ENCODE data around the gene PYCR2.
"Not testable (repeated sequence)": the region's sequence is repeated elsewhere in the genome, so short reads cannot be mapped to it uniquely, and the experiment has no call there.

Gene PYCR2

GRCh38 chr1:225941187-225941941 lies 17.3 kb upstream of the PYCR2 start, which contains the start of gene LEFTY2:
Gene LEFTY2, minus strand, starts transcription at chr1:225941220. Its CDS starts 80 bp downstream, at chr1:225941140.
- Histone ChIP-seq H3K4me1 (ENCODE audit: insufficient read depth, low read length) (peaks cover 17% of the 10 kb centered on the region), H3K9ac (ENCODE audit: low read depth, low read length) (peak within 1 kb of the TSS; percentile 21; the same call in 1 of the 2 replicates), H3K36me3 (ENCODE audit: insufficient read depth, low read depth, low read length) (no peaks in the 10 kb centered on the region), H3K27ac (ENCODE audit: low read length) (no peak within 1 kb of the TSS), H3K4me3 (ENCODE audit: low read length) (no peak within 1 kb of the TSS), H3K9me3 (ENCODE audit: insufficient read depth, low read depth, low read length) (no peaks in the 10 kb centered on the region), H3K27me3 (ENCODE audit: insufficient read depth, low read length) (peaks cover 53% of the 10 kb centered on the region)

- no peak overlapping the region for H3K4me3 ChIP-seq (ENCODE audit: low read length)
- no peak overlapping the region for H3K9ac ChIP-seq (ENCODE audit: low read depth, low read length)
Observed at GRCh38 chr1:225940385-225941151, 16.5 kb upstream of the PYCR2 start.

GRCh38 chr1:225939939-225940310 lies 15.9 kb upstream of the PYCR2 start:
- H3K36me3 ChIP-seq (ENCODE audit: insufficient read depth, low read depth, low read length); H3K4me1 ChIP-seq (ENCODE audit: insufficient read depth, low read length); H3K9ac ChIP-seq (ENCODE audit: low read depth, low read length); H3K9me3 ChIP-seq (ENCODE audit: insufficient read depth, low read depth, low read length); H3K4me3 ChIP-seq (ENCODE audit: low read length); H3K27ac ChIP-seq (ENCODE audit: low read length): not testable (repeated sequence)
- peaks cover 41% of the 10 kb centered on the region for H3K27me3 ChIP-seq (ENCODE audit: insufficient read depth, low read length)

More at GRCh38 chr1:225940385-225941151, 16.5 kb upstream of the PYCR2 start:
- Histone ChIP-seq H3K9me3 (ENCODE audit: insufficient read depth, low read depth, low read length) (no peaks in the 10 kb centered on the region), H3K27ac (ENCODE audit: low read length) (no peak overlapping the region), H3K4me1 (ENCODE audit: insufficient read depth, low read length) (peaks cover 10% of the 10 kb centered on the region), H3K27me3 (ENCODE audit: insufficient read depth, low read length) (peaks cover 46% of the 10 kb centered on the region), H3K36me3 (ENCODE audit: insufficient read depth, low read depth, low read length) (no peaks in the 10 kb centered on the region)

DNA sequence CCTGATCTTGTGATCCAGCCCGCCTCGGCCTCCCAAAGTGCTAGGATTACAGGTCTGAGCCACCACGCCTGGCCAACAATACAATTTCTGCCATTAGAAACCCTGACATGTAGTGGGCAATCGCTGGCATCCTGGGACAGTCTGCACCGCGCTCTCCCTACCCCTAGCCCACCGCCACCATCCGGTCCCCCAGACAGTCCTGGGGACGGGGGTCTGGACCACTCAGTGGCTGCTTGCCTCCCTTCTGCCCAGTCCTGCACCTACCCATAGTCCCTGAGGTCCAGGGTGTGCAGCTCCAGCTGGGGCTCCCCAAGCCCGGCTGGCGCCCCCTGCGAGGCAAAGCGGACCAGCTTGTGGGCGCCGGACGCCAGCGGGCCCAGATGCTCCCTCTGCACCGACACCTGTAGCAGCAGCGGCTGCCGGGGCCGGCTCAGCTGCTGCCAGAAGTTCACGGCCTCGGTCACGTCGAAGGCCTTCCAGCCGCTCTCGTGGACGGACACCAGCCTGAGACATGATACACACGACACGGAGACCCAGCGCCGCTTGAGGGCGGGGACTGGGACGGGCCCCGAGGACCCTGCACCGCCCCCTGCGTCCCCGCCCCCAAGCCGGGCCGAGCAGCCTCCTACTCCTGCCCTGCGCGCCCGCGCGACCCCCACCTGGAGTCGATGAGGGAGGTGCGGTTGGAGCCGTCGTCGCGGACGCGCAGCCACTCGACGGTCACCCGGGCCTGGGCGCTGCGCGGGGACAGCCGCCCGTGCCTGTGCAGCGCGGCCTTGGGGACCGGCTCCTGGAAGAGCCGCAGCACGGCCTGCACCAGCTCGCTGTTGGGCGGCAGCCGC lies 15.3 kb upstream of the PYCR2 start:
- not testable (repeated sequence) for H3K36me3 ChIP-seq (ENCODE audit: insufficient read depth, low read depth, low read length); H3K27ac ChIP-seq (ENCODE audit: low read length); H3K9me3 ChIP-seq (ENCODE audit: insufficient read depth, low read depth, low read length); H3K9ac ChIP-seq (ENCODE audit: low read depth, low read length); H3K4me1 ChIP-seq (ENCODE audit: insufficient read depth, low read length)
- Histone ChIP-seq H3K4me3 (ENCODE audit: low read length) (peak overlapping the region; percentile 57; the same call in 1 of the 2 replicates), H3K27me3 (ENCODE audit: insufficient read depth, low read length) (peaks cover 35% of the 10 kb centered on the region)

DNA sequence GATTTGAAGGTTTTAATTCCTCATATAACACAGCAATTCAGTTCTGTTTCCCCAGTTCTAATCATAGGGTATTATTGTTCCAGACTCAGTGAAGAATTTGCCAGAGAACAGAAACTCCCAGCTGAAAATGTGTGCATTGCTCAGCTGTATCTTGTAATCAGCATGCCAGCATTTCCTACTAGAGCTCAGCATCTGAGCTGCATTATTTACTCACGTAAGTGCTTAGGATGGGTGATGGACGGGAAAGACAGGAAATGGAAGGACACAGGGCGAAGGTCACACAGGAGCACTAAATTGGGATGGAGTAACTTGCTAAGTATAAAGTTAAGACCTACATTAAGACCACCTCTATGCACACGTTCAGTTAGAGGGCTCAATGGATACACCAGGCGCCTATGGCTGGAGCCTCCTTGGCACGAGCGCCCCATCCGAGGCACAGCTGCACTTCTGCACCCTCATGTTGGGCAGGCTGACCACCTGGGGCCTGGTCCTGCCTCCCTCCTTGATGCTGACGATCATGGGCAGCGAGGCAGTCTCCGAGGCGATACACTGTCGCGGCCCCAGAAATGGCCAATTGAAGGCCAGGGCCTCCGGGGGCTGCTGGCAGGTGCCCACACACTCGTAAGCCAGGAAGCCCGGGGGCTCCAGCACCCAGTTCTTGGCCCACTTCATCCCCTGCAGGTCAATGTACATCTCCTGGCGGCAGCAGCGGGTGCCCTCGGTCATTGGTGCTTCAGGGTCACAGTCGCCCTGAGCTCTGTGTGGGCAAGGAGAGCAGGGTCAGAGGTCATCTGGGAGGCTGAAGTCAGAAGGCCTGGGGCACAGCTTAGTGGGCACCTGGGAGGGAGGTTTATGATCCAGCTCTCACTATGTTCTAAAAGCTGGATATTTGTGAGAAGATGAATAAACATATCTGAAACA lies 13.3 kb upstream of the PYCR2 start:
- Histone ChIP-seq H3K36me3 (ENCODE audit: insufficient read depth, low read depth, low read length) (no peaks in the 10 kb centered on the region), H3K4me1 (ENCODE audit: insufficient read depth, low read length) (no peaks in the 10 kb centered on the region), H3K9ac (ENCODE audit: low read depth, low read length) (no peak overlapping the region), H3K27me3 (ENCODE audit: insufficient read depth, low read length) (peaks cover 20% of the 10 kb centered on the region), H3K9me3 (ENCODE audit: insufficient read depth, low read depth, low read length) (no peaks in the 10 kb centered on the region), H3K27ac (ENCODE audit: low read length) (no peak overlapping the region), H3K4me3 (ENCODE audit: low read length) (no peak overlapping the region)

DNA sequence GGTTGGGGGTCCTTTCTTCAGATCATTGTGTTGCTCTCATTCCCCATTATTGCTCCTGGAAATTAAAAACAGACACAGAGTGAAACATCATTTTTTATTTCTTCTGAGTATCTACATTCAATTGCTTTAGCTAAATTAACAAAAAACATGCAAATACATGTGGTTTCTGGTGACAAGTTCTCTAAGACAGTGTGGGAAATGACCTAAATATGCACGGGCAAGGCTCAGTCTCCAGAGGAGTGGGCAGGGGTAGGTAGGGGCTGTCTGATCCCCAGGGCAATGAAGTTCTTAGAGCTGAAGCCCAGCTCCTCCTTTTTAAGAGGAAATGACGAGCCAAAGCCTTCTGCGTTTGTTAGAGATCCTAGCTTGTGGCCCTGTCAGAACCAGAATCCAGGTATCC lies 12.5 kb upstream of the PYCR2 start:
- no peaks in the 10 kb centered on the region for H3K36me3 ChIP-seq (ENCODE audit: insufficient read depth, low read depth, low read length)
- no peak overlapping the region for H3K4me3 ChIP-seq (ENCODE audit: low read length)
- H3K27me3 ChIP-seq (ENCODE audit: insufficient read depth, low read length): peaks cover 14% of the 10 kb centered on the region
- no peaks in the 10 kb centered on the region for H3K9me3 ChIP-seq (ENCODE audit: insufficient read depth, low read depth, low read length)
- no peak overlapping the region for H3K9ac ChIP-seq (ENCODE audit: low read depth, low read length)
- no peak overlapping the region for H3K27ac ChIP-seq (ENCODE audit: low read length)
- no peaks in the 10 kb centered on the region for H3K4me1 ChIP-seq (ENCODE audit: insufficient read depth, low read length)

DNA sequence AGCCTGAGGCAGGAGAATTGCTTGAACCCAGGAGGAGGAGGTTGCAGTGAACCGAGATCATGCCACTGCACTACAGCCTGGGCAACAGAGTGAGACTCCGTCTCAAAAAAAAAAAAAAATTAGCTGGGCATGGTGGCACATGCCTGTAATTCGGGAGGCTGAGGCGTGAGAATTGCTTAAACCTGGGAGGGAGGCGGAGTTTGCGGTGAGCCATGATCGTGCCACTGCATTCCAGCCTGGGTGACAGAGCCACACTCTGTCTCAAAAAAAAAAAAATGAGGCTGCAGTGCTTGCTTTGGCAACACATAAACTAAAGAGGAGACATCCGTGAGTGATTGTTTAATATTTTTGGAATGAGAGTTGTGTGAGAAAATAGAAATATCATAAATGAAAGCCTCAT lies 12.0 kb upstream of the PYCR2 start:
- not testable (repeated sequence) for H3K36me3 ChIP-seq (ENCODE audit: insufficient read depth, low read depth, low read length); H3K4me1 ChIP-seq (ENCODE audit: insufficient read depth, low read length); H3K9me3 ChIP-seq (ENCODE audit: insufficient read depth, low read depth, low read length); H3K27ac ChIP-seq (ENCODE audit: low read length); H3K9ac ChIP-seq (ENCODE audit: low read depth, low read length); H3K4me3 ChIP-seq (ENCODE audit: low read length)
- H3K27me3 ChIP-seq (ENCODE audit: insufficient read depth, low read length): peaks cover 11% of the 10 kb centered on the region

DNA sequence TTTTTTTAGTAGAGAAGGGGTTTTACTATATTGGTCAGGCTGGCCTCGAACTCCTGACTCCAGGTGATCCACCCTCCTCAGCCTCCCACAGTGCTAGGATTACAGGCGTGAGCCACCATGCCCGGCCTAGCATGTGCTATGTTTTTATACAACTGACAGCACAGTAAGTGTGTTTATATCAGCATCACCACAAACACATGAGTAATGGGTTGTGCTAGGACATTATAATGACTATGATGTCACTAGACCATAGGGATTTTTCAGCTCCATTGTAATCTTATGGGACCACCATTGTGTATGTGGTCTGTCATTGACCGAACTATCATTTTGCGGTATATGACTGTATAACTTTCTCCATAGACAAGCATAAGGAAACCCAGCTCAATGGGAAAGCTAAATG lies 10.7 kb upstream of the PYCR2 start:
- H3K4me1 ChIP-seq (ENCODE audit: insufficient read depth, low read length): no peaks in the 10 kb centered on the region
- no peaks in the 10 kb centered on the region for H3K36me3 ChIP-seq (ENCODE audit: insufficient read depth, low read depth, low read length)
- H3K27me3 ChIP-seq (ENCODE audit: insufficient read depth, low read length): no peaks in the 10 kb centered on the region
- no peak overlapping the region for H3K4me3 ChIP-seq (ENCODE audit: low read length)
- no peak overlapping the region for H3K27ac ChIP-seq (ENCODE audit: low read length)
- no peaks in the 10 kb centered on the region for H3K9me3 ChIP-seq (ENCODE audit: insufficient read depth, low read depth, low read length)
- H3K9ac ChIP-seq (ENCODE audit: low read depth, low read length): no peak overlapping the region

- H3K9me3 ChIP-seq (ENCODE audit: insufficient read depth, low read depth, low read length): no peaks in the 10 kb centered on the region
- H3K36me3 ChIP-seq (ENCODE audit: insufficient read depth, low read depth, low read length): no peaks in the 10 kb centered on the region
- no peak overlapping the region for H3K4me3 ChIP-seq (ENCODE audit: low read length)
Observed at GRCh38 chr1:225933072-225933471, 9.0 kb upstream of the PYCR2 start.

DNA sequence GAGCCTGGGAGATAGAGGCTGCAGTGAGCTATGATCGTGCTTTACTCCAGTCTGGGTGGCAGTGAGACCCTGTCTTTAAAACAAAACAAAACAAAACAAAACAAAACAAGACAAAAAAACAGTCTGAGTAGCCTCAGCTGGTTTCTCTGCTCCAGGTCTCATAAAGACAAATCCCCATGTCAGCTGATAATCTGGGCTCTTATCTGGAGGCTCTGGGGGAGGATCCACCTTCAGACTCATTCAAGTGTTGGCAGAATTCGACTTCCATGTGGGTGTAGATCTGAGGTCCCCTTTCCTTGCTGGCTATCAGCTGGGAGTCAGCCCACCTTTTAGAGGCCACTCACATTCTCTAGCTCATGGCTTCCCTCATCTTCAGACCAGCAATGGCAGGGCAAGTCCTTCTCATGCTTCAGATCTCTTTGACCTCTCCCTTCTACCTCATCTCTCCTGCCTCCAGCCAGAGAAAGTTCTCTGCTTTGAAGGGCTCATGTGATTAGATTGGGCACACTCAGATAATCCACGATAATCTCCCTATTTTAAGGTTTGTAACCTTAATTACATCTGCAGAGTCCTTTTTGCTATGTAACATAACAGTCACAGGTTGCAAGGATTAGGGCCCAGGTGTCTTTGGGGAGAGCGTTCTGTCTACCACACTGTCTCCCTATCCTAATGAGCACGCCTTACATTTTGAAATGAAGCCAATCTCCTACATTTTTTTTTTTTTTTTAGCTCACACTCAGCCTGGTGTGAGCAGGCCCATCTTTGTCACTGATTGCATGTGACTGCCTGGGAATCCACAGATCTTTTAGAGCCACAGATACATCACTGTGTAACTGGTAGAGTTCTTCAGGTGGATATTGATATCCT lies 7.5 kb upstream of the PYCR2 start:
- Histone ChIP-seq H3K4me3 (ENCODE audit: low read length) (no peak overlapping the region), H3K9me3 (ENCODE audit: insufficient read depth, low read depth, low read length) (no peaks in the 10 kb centered on the region), H3K27me3 (ENCODE audit: insufficient read depth, low read length) (no peaks in the 10 kb centered on the region), H3K9ac (ENCODE audit: low read depth, low read length) (no peak overlapping the region), H3K36me3 (ENCODE audit: insufficient read depth, low read depth, low read length) (no peaks in the 10 kb centered on the region), H3K27ac (ENCODE audit: low read length) (no peak overlapping the region), H3K4me1 (ENCODE audit: insufficient read depth, low read length) (no peaks in the 10 kb centered on the region)

More at GRCh38 chr1:225933072-225933471, 9.0 kb upstream of the PYCR2 start:
- Histone ChIP-seq H3K9ac (ENCODE audit: low read depth, low read length) (no peak overlapping the region), H3K4me1 (ENCODE audit: insufficient read depth, low read length) (no peaks in the 10 kb centered on the region), H3K27ac (ENCODE audit: low read length) (no peak overlapping the region), H3K27me3 (ENCODE audit: insufficient read depth, low read length) (no peaks in the 10 kb centered on the region)
